H1 (cell line): ENCODE results near the gene SVIL. TPM values are rescaled to one million over a fixed set of nuclear protein-coding genes. Genes with fewer than 3 reads are reported as not detected.

Source experiments
- CTCF ChIA-PET: fragments of 300-600 bp; sonication (Branson Sonifier 250); formaldehyde crosslinking; loops from one replicate; lab custom pipeline; 2021; ENCODE audit not compliant: partially characterized antibody; lab: Charles Lee
- POLR2A ChIA-PET: fragments of 300-600 bp; sonication (Branson Sonifier 250); formaldehyde crosslinking; loops from one replicate; lab custom pipeline; 2021; ENCODE audit warnings: inconsistent platforms; ENCODE audit not compliant: partially characterized antibody; lab: Charles Lee
- DNase-seq, 2 experiments: peaks; one replicate each; pipeline versions ENCODE4 v3.0.0 to v3.0.0-alpha.2; 2010 to 2022; ENCODE audit warnings: low spot score in 2 of 2, low read depth in 1 of 2, mixed read lengths in 1 of 2
- FAIRE-seq: peaks from 2 replicates; lab custom pipeline; 2011; peaks lifted over from hg19 to GRCh38; lab: Jason Lieb, UNC
- H2AFZ ChIP-seq: 2 replicates; pipeline ENCODE4 v1.8.1; 2012; ENCODE audit warnings: low read length, inconsistent platforms
- H2AK5ac ChIP-seq: 2 replicates; pipeline ENCODE4 v1.6.1; 2013; ENCODE audit warnings: low read depth, low read length
- H2BK120ac ChIP-seq: replicated peaks from 2 replicates; pipeline ENCODE3; 2013; ENCODE audit warnings: low read depth, low read length, inconsistent platforms
- H2BK12ac ChIP-seq: 2 replicates; pipeline ENCODE4 v1.6.1; 2013; ENCODE audit warnings: low read depth, low read length
- H2BK15ac ChIP-seq: 2 replicates; pipeline ENCODE4 v1.6.1; 2013; ENCODE audit warnings: low read length
- H2BK20ac ChIP-seq: 2 replicates; pipeline ENCODE4 v1.6.1; 2013; ENCODE audit warnings: low read length
- H2BK5ac ChIP-seq: 2 replicates; pipeline ENCODE4 v1.6.1; 2013; ENCODE audit warnings: low read depth, low read length
- H3K14ac ChIP-seq: 2 replicates; pipeline ENCODE4 v1.6.1; 2013; ENCODE audit warnings: inconsistent platforms; ENCODE audit not compliant: insufficient read length
- H3K18ac ChIP-seq: 2 replicates; pipeline ENCODE4 v1.6.1; 2013; ENCODE audit warnings: low read length; ENCODE audit errors: extremely low read depth
- H3K23ac ChIP-seq: 2 replicates; pipeline ENCODE4 v1.6.1; 2013; ENCODE audit warnings: inconsistent platforms; ENCODE audit not compliant: insufficient read length
- H3K23me2 ChIP-seq: 2 replicates; pipeline ENCODE4 v1.6.1; 2013; ENCODE audit warnings: low read depth, low read length
- H3K27ac ChIP-seq: 2 replicates; pipeline ENCODE4 v1.6.1; 2011; ENCODE audit warnings: low read depth, low read length, inconsistent platforms
- H3K27me3 ChIP-seq, 4 experiments: replicated peaks in 1 of 4; 1 replicate in 1 of 4; 2 replicates in 3 of 4; pipeline versions ENCODE4 v1.6.1 to v1.8.1; 2011 to 2013; ENCODE audit warnings: low read length in 3 of 4, mild to moderate bottlenecking in 3 of 4, inconsistent platforms in 2 of 4, mixed read lengths in 2 of 4, moderate library complexity in 1 of 4; ENCODE audit not compliant: control insufficient read depth in 3 of 4, insufficient read depth in 3 of 4; ENCODE audit errors: extremely low read depth in 1 of 4
- H3K36me3 ChIP-seq, 4 experiments: 2 replicates each; pipeline versions ENCODE4 v1.6.1 to v1.8.1; 2011 to 2013; ENCODE audit warnings: mild to moderate bottlenecking in 4 of 4, low read length in 3 of 4, moderate library complexity in 2 of 4, control low read depth in 1 of 4, inconsistent platforms in 1 of 4; ENCODE audit not compliant: insufficient read depth in 4 of 4, control insufficient read depth in 2 of 4
- H3K4ac ChIP-seq: replicated peaks from 2 replicates; pipeline ENCODE3; 2013; ENCODE audit warnings: low read length, low read depth, mixed read lengths, inconsistent platforms; ENCODE audit not compliant: insufficient read length
- H3K4me1 ChIP-seq, 4 experiments: replicated peaks in 1 of 4; 1 replicate in 1 of 4; 2 replicates in 3 of 4; pipeline versions ENCODE4 v1.6.1 to v1.8.1; 2011 to 2013; ENCODE audit warnings: low read length in 3 of 4, inconsistent platforms in 2 of 4, mixed read lengths in 1 of 4; ENCODE audit not compliant: insufficient read depth in 4 of 4, control insufficient read depth in 3 of 4
- H3K4me2 ChIP-seq, 2 experiments: 2 replicates each; pipeline versions ENCODE4 v1.6.1 to v1.8.1; 2011 to 2013; ENCODE audit warnings: low read depth in 2 of 2, low read length in 2 of 2, control low read depth in 1 of 2, inconsistent platforms in 1 of 2, mild to moderate bottlenecking in 1 of 2; ENCODE audit not compliant: insufficient read depth in 1 of 2
- H3K4me3 ChIP-seq, 4 experiments: fragments of 200-600, 300-600 bp in 1 of 4; sonication (generic), shearing (Covaris generic), sonication (Bioruptor Twin) in 1 of 4; 2 replicates each; pipeline versions ENCODE4 v1.5.1 to v1.8.1; 2011 to 2016; ENCODE audit warnings: low read length in 4 of 4, low read depth in 3 of 4, control low read depth in 2 of 4, inconsistent platforms in 2 of 4, mild to moderate bottlenecking in 2 of 4, mixed read lengths in 1 of 4, moderate library complexity in 1 of 4; ENCODE audit not compliant: insufficient read depth in 2 of 4; ENCODE audit errors: extremely low read depth in 1 of 4
- H3K56ac ChIP-seq: replicated peaks from 2 replicates; pipeline ENCODE3; 2013; ENCODE audit warnings: low read depth, mild to moderate bottlenecking, mixed read lengths, low read length, inconsistent platforms; ENCODE audit not compliant: insufficient read length
- H3K79me1 ChIP-seq: 2 replicates; pipeline ENCODE4 v1.6.1; 2013; ENCODE audit warnings: low read depth, low read length, control low read depth
- H3K79me2 ChIP-seq, 2 experiments: 2 replicates each; pipeline versions ENCODE4 v1.6.1 to v1.8.1; 2012 to 2013; ENCODE audit warnings: low read length in 2 of 2, mild to moderate bottlenecking in 2 of 2, inconsistent platforms in 1 of 2; ENCODE audit not compliant: insufficient read depth in 2 of 2, control insufficient read depth in 1 of 2
- H3K9ac ChIP-seq, 4 experiments: replicated peaks in 1 of 4; 1 replicate in 1 of 4; 2 replicates in 3 of 4; pipeline versions ENCODE4 v1.6.1 to v1.8.1; 2011 to 2013; ENCODE audit warnings: low read depth in 3 of 4, low read length in 3 of 4, control low read depth in 2 of 4, mild to moderate bottlenecking in 2 of 4, moderate library complexity in 2 of 4, inconsistent platforms in 1 of 4; ENCODE audit errors: extremely low read depth in 1 of 4
- H3K9me3 ChIP-seq, 2 experiments: 2 replicates each; pipeline versions ENCODE4 v1.6.1 to v1.8.1; 2012 to 2013; ENCODE audit warnings: mild to moderate bottlenecking in 2 of 2, moderate library complexity in 2 of 2, control low read depth in 1 of 2, inconsistent platforms in 1 of 2, low read depth in 1 of 2, low read length in 1 of 2, mixed read lengths in 1 of 2; ENCODE audit not compliant: insufficient read depth in 2 of 2
- H4K20me1 ChIP-seq, 2 experiments: replicated peaks in 1 of 2; 2 replicates each; pipeline versions ENCODE3 to v1.8.1; 2011 to 2013; ENCODE audit warnings: inconsistent platforms in 2 of 2, low read length in 2 of 2, mild to moderate bottlenecking in 1 of 2; ENCODE audit not compliant: insufficient read depth in 2 of 2, control insufficient read depth in 1 of 2
- H4K5ac ChIP-seq: 2 replicates; pipeline ENCODE4 v1.6.1; 2013; ENCODE audit warnings: low read length, low read depth, mixed read lengths, inconsistent platforms; ENCODE audit not compliant: insufficient read length
- H4K8ac ChIP-seq: 2 replicates; pipeline ENCODE4 v1.8.0; 2013; ENCODE audit warnings: mild to moderate bottlenecking, moderate library complexity, low read length, inconsistent platforms; ENCODE audit not compliant: insufficient read depth; ENCODE audit errors: extremely low read depth
- H4K91ac ChIP-seq: replicated peaks from 2 replicates; pipeline ENCODE3; 2013; ENCODE audit warnings: low read length, mixed read lengths, inconsistent platforms; ENCODE audit not compliant: insufficient read length
- BCL11A ChIP-seq, 2 experiments: IDR thresholded peaks; one replicate each; pipeline ENCODE4 v1.6.1; 2011; ENCODE audit warnings: low read depth in 2 of 2, low read length in 2 of 2, mild to moderate bottlenecking in 2 of 2
- CHD2 ChIP-seq: IDR thresholded peaks from 2 replicates; pipeline ENCODE4 v1.6.1; 2012; ENCODE audit warnings: low read length, improper control_type of control experiment
- GTF2F1 ChIP-seq: IDR thresholded peaks from 2 replicates; pipeline ENCODE4 v1.6.1; 2012; ENCODE audit warnings: low read depth, low read length, improper control_type of control experiment, borderline replicate concordance
- MAFK ChIP-seq: IDR thresholded peaks from 2 replicates; pipeline ENCODE4 v1.6.1; 2012; ENCODE audit warnings: low read depth, mild to moderate bottlenecking, improper control_type of control experiment, low read length
- POLR2A ChIP-seq, 2 experiments: IDR thresholded peaks; 1 replicate in 1 of 2; 2 replicates in 1 of 2; pipeline ENCODE4 v1.6.1; 2011; ENCODE audit warnings: low read depth in 2 of 2, low read length in 2 of 2, mild to moderate bottlenecking in 2 of 2; ENCODE audit errors: control extremely low read depth in 1 of 2
- POU5F1 ChIP-seq: IDR thresholded peaks from 2 replicates; pipeline ENCODE4 v1.6.1; 2011; ENCODE audit warnings: low read depth, mild to moderate bottlenecking, low read length, moderate library complexity
- RNF2 ChIP-seq: fragments of 200-900, 300-1000 bp; sonication (generic); IDR thresholded peaks from 2 replicates; pipeline ENCODE4 v1.7.1; 2016; ENCODE audit warnings: borderline replicate concordance, low read depth, mild to moderate bottlenecking, antibody characterized with exemption, low read length; ENCODE audit not compliant: poor library complexity, severe bottlenecking; ENCODE audit errors: missing control alignments
- RXRA ChIP-seq: IDR thresholded peaks from 2 replicates; pipeline ENCODE4 v1.6.1; 2011; ENCODE audit warnings: low read depth, mild to moderate bottlenecking, low read length, moderate library complexity; ENCODE audit not compliant: insufficient read depth
- SAP30 ChIP-seq: fragments of 300-600 bp; sonication (generic); IDR thresholded peaks from 2 replicates; pipeline ENCODE4 v1.7.1; 2012; ENCODE audit warnings: low read length, moderate library complexity, mild to moderate bottlenecking, inconsistent platforms; ENCODE audit not compliant: insufficient read depth, insufficient replicate concordance
- SP2 ChIP-seq: IDR thresholded peaks from 2 replicates; pipeline ENCODE4 v1.6.1; 2012; ENCODE audit warnings: mild to moderate bottlenecking, low read length, inconsistent platforms
- SUZ12 ChIP-seq: fragments of 200-600 bp; sonication (generic); IDR thresholded peaks from 2 replicates; pipeline ENCODE4 v1.6.1; 2012; ENCODE audit warnings: mild to moderate bottlenecking, inconsistent platforms, low read length, moderate library complexity, mixed read lengths
- TCF12 ChIP-seq: IDR thresholded peaks from 2 replicates; pipeline ENCODE4 v1.6.1; 2011; ENCODE audit warnings: low read depth, mild to moderate bottlenecking, low read length
- USF2 ChIP-seq: IDR thresholded peaks from 2 replicates; pipeline ENCODE4 v1.6.1; 2011; ENCODE audit warnings: low read length, improper control_type of control experiment
- WGBS, 2 experiments: shearing (Covaris generic) in 1 of 2; methylation state at CpG; one replicate each; pipeline versions ENCODE4 v1.1.6 to v1.1.7; 2013 to 2015; ENCODE audit warnings: low lambda C conversion rate in 2 of 2, mixed read lengths in 2 of 2, inconsistent platforms in 1 of 2, low coverage in 1 of 2, missing lambda C conversion rate in 1 of 2; ENCODE audit not compliant: insufficient replicate concordance in 2 of 2, insufficient coverage in 1 of 2, insufficient read length in 1 of 2; ENCODE audit errors: extremely low coverage in 1 of 2, missing lambda C conversion rate in 1 of 2; 5-methylcytosine and 5-hydroxymethylcytosine counted together
- polyA plus RNA-seq, 7 experiments: library from polyadenylated mRNA; depleted of rRNA in 3 of 7; stranded (reverse) in 5 of 7; unstranded in 2 of 7; fragments of >200 nt in 5 of 7; fragments of 200-250 nt in 2 of 7; gene quantifications; 1 replicate in 5 of 7; 2 replicates in 1 of 7; 4 replicates in 1 of 7; pipeline versions ENCODE4 v1.2.1 to v1.2.3, GENCODE V29; 2011 to 2013; ENCODE audit warnings: missing spikeins in 2 of 7, mixed read lengths in 2 of 7
- total RNA-seq: library from RNA; stranded (reverse); fragmentation: NEBNext Ultra II Directional; extraction: Animal tissue kit (Norgen Biotek cat#: 25700); gene quantifications from 2 replicates; pipeline ENCODE4 v1.2.1, GENCODE V29; 2021

SVIL gene
- total and polyA plus RNA-seq, 2 of the 8 experiments (the other 6 are each of a cell fraction or from before 2014, with no cell fraction given) = 4.7 to 15.4 TPM

- ChIA-PET CTCF (interaction anchor here (0.9 to 3.8 kb wide), 5 partner anchors 12 to 152 kb away, joined by 3 to 22 read pairs (median 3); no protein-coding TSS in a partner anchor), POLR2A (no interaction called here)
- Histone ChIP-seq H3K36me3 (no peaks in the 10 kb centered on the region; a peak in 1 of 8 replicates), H4K20me1 (no peaks in the 10 kb centered on the region), H2BK5ac (no peak overlapping the region), H3K23ac (no peak overlapping the region), H3K4me3 (no peak overlapping the region), H3K23me2 (no peaks in the 10 kb centered on the region), H3K4ac (no peak overlapping the region), H2BK20ac (no peak overlapping the region), H3K79me1 (no peaks in the 10 kb centered on the region), H3K27me3 (no peaks in the 10 kb centered on the region), H3K56ac (no peak overlapping the region), H4K5ac (no peak overlapping the region), H2AFZ (no peak overlapping the region), H3K9me3 (no peaks in the 10 kb centered on the region), H2BK12ac (no peak overlapping the region), H2BK15ac (no peak overlapping the region), H2AK5ac (no peak overlapping the region), H3K18ac (no peak overlapping the region), H3K4me2 (no peak overlapping the region), H3K79me2 (no peaks in the 10 kb centered on the region), H3K9ac (no peak overlapping the region), H3K4me1 (no peaks in the 10 kb centered on the region; a peak in 1 of 7 replicates), H4K91ac (no peak overlapping the region), H3K14ac (no peak overlapping the region), H4K8ac (no peak overlapping the region), H2BK120ac (no peak overlapping the region), H3K27ac (no peak overlapping the region)
- FAIRE-seq (no peak), DNase-seq (no peak)
- 71% methylated on average over 1 of the region's 1 CpG; no CpG with 5 or more reads in 1 of the 2 experiments for WGBS, 2 experiments
- no peak for TF ChIP-seq BCL11A (IDR thresholded peaks at IDR 0.05; ENCODE audit: low read depth in 2 of 2, low read length in 2 of 2)
- no peak for TF ChIP-seq RXRA
- no peak for TF ChIP-seq SUZ12
- no peak for TF ChIP-seq CHD2
- TF ChIP-seq POU5F1 = no peak
- TF ChIP-seq POLR2A (IDR thresholded peaks at IDR 0.05; ENCODE audit: control extremely low read depth in 1 of 2, low read depth in 2 of 2, low read length in 2 of 2) = no peak
- no peak for TF ChIP-seq TCF12
- TF ChIP-seq SAP30 = no peak
- no peak for TF ChIP-seq USF2
- TF ChIP-seq MAFK = no peak
- TF ChIP-seq GTF2F1 = no peak
- no peak for TF ChIP-seq RNF2
- TF ChIP-seq SP2 = no peak
Measured at GRCh38 chr10:29502351-29502750, 132.4 kb downstream of the SVIL start.
